ENCODE data around the gene SMYD3. TPM values are rescaled to one million over a fixed set of nuclear protein-coding genes. Genes with fewer than 3 reads are reported as not detected.

SMYD3 gene
- total RNA-seq, 6 experiments from 2014 or later: 6.3 to 10.0 (median 6.6) TPM

DNA sequence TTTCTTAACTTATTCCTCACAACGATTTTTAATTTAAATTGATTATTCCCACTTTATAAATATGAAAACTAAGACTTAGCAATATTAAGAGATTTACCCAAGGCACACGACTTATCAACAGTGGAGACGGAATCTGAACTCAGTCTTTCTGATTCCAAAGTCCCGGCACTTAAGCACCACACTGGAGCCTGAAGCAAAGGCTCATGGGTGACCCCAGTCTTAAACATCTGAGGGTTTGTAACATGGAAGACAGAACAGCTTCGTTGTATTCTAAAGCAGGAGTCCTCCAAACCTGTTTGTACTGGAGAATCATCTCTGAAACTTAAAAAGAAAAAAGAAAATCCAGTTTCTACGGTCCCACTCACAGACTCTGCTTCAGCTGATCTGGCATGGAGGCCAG is 519.5 kb downstream of the SMYD3 start:
- TF ChIP-seq POLR2A (IDR thresholded peaks at IDR 0.05): no peak
- TF ChIP-seq, protein P1, sequence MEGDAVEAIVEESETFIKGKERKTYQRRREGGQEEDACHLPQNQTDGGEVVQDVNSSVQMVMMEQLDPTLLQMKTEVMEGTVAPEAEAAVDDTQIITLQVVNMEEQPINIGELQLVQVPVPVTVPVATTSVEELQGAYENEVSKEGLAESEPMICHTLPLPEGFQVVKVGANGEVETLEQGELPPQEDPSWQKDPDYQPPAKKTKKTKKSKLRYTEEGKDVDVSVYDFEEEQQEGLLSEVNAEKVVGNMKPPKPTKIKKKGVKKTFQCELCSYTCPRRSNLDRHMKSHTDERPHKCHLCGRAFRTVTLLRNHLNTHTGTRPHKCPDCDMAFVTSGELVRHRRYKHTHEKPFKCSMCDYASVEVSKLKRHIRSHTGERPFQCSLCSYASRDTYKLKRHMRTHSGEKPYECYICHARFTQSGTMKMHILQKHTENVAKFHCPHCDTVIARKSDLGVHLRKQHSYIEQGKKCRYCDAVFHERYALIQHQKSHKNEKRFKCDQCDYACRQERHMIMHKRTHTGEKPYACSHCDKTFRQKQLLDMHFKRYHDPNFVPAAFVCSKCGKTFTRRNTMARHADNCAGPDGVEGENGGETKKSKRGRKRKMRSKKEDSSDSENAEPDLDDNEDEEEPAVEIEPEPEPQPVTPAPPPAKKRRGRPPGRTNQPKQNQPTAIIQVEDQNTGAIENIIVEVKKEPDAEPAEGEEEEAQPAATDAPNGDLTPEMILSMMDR (IDR thresholded peaks at IDR 0.05): no peak
- Histone ChIP-seq H3K4me3 (no peak overlapping the region), H3K4me1 (no peaks in the 10 kb centered on the region), H3K36me3 (no peaks in the 10 kb centered on the region), H3K27me3 (no peaks in the 10 kb centered on the region), H3K27ac (no peak overlapping the region), H3K9me3 (no peaks in the 10 kb centered on the region)
- intact Hi-C loops (cut with DNase I): no loop called here
- 85% methylated on average over 6 of the region's 6 CpGs for WGBS (ENCODE audit: insufficient coverage, low coverage, low lambda C conversion rate, missing lambda C conversion rate)
- ATAC-seq: no peak
- DNase-seq: no peak

DNA sequence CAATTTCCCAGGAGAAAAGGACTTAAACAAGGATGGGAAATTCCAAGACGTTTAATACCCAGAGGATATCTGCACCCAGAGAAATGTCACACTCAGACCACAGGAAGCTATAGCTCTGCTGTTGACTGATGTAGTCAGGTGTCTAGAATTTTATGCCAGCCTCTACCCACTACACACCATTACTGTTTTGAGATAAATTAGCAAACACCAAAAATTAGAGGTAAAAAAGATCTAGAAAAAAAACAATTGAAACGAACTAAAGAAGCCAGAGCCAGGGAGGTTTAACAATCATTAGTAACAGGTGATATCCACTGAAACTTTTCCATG is 519.9 kb downstream of the SMYD3 start:
- no peaks in the 10 kb centered on the region for H3K36me3 ChIP-seq
- whole genome bisulfite sequencing (ENCODE audit: insufficient coverage, low coverage, low lambda C conversion rate, missing lambda C conversion rate): 79% methylated on average over 2 of the region's 2 CpGs
- intact Hi-C loops (cut with DNase I): no loop called here

DNA sequence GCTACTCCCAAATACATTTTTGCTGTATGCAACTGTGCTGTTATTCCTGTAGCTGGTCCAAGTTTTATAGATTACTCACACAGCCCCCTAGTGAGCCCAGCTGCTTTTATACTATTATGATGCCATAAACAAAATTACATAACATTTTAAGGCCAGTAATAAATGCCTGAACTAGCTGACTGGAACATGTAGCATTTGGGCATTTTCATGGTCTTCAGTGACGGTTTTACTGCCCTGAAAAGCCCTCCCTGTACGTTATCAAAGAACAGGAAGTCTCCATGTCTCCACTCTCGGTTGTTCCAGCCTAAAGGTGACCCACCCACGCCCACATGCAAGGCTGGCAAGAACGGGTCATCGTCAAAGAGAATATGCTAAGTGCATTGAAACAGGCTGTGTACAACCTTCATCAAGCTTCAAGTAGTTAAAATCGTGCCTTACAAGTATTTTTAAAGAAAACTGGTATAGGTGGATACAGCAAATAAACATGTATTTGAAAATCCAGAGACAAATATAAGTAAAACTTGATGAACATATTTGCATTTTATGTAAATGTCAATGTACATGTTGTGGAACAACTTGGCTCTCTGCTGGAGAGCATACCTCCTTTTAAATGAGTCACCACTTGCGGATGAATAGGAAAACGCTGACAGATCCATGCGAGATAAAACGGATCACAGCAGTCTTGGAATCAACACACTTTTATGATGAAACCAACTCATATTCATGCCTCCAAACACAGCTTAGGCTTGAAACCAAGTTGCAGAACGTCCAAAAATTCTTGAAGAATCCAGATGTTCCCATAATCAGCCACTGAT is 520.5 kb downstream of the SMYD3 start:
- Histone ChIP-seq H3K4me1 (no peaks in the 10 kb centered on the region), H3K36me3 (no peaks in the 10 kb centered on the region), H3K27me3 (no peaks in the 10 kb centered on the region), H3K27ac (no peak overlapping the region), H3K9me3 (no peaks in the 10 kb centered on the region), H3K4me3 (no peak overlapping the region)
- ATAC-seq: no peak
- no peak for TF ChIP-seq POLR2A (IDR thresholded peaks at IDR 0.05)
- TF ChIP-seq, protein P1 (IDR thresholded peaks at IDR 0.05): no peak
- intact Hi-C loops (cut with DNase I): no loop called here
- DNase-seq: no peak
- 65% methylated on average over 9 of the region's 12 CpGs for WGBS (ENCODE audit: insufficient coverage, low coverage, low lambda C conversion rate, missing lambda C conversion rate)

More for the DNA sequence above, 519.9 kb downstream of the SMYD3 start:
- DNase-seq (no peak), ATAC-seq (no peak)
- TF ChIP-seq POLR2A (IDR thresholded peaks at IDR 0.05): no peak
- TF ChIP-seq, protein P1 (IDR thresholded peaks at IDR 0.05): no peak
- Histone ChIP-seq H3K27ac (no peak overlapping the region), H3K27me3 (no peaks in the 10 kb centered on the region), H3K4me3 (no peak overlapping the region), H3K4me1 (no peaks in the 10 kb centered on the region), H3K9me3 (no peaks in the 10 kb centered on the region)

DNA sequence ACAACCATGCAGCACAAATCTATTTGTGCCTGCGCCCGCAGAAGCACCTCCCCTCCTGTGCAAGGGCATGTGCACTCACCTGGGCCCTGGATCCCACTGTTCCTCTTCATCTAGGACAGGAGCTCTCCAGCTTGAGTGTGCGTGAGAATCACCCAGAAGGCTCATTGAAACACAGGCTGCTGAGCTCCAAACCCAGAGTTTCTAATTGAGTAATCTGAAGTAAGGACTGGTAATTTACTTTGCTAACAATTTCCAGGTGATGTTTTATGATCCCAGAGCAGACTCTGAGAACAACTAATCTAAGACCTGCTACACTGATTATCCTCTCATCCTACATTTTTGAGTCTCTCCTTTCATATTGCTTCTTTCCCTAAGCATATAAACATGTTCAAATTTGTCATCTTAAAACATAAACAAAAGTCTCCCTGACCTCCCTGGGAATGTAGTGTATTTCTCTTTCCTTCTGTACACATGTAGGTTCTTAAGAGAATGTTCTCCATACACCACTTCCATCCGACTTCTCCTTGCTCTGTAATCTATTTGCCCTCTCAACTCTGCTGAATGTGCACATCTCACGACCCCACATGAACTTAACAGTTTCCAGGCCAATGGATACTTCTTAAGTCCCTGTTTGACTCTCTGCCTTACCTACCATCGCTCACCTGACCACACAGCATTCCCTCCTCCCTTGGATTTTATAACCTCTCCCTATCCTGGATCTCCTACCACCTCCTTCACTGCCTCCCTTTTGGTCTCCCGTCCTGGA is 522.5 kb downstream of the SMYD3 start:
- Histone ChIP-seq H3K27me3 (no peaks in the 10 kb centered on the region), H3K27ac (no peak overlapping the region), H3K36me3 (no peaks in the 10 kb centered on the region), H3K4me3 (no peak overlapping the region), H3K9me3 (no peaks in the 10 kb centered on the region), H3K4me1 (no peaks in the 10 kb centered on the region)
- intact Hi-C loops (cut with DNase I): no loop called here
- DNase-seq: no peak
- no peak for ATAC-seq
- TF ChIP-seq POLR2A (IDR thresholded peaks at IDR 0.05): no peak
- TF ChIP-seq, protein P1 (IDR thresholded peaks at IDR 0.05): no peak
- WGBS (ENCODE audit: insufficient coverage, low coverage, low lambda C conversion rate, missing lambda C conversion rate): 80% methylated on average over 4 of the region's 7 CpGs
